Amniotic epithelial cell (primary cell): Measurements from ENCODE around the gene FBXO24.
A peak's percentile ranks its signal among the peaks of the same experiment; 100 is the strongest.
"Not testable (repeated sequence)": the region's sequence is repeated elsewhere in the genome, so short reads cannot be mapped to it uniquely, and the experiment has no call there.

Experiments
- DNase-seq: peaks from one replicate; pipeline ENCODE4 v3.0.0-alpha.2; 2010; ENCODE audit warnings: low read depth

FBXO24 gene

GRCh38 chr7:100559127-100559526, 27.0 kb upstream of the FBXO24 start:
- DNase-seq = no peak

DNA sequence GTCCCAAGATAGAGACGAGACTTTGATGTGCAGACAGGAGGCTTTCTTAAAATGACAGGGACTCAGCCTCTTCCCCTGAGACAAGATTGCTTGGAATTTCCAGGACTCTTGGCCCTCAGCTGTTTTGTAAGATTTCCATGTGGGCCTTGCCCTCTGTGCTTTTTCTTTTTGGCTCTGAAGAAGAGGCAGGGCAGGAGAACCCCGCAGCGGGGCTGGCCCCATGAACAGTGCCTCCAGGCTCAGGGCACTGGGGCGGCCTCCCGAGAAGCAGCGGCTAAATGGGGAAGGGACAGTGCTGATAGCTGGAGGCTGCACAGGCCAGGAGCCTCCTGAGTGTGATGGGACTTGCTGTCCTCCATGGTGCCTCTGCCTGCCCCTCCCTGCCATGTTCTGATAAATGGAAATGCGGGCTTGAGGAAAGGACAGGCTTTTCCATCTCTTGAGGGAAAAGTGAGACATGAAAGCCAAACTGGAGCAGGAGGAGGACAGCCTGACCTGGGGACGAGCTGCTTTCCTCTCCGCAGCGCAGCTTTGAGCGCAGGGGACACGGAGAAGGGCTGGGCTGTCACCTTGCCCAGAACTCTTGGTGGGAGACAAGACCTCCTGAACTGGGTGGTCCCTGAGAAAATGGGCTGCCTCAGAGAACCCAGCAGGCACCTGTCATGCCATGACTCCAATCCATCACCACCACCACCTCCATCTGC, 24.5 kb upstream of the FBXO24 start:
- DNase-seq = no peak

- DNase-seq = no peak
These were observed 23.7 kb upstream of the FBXO24 start for GRCh38 chr7:100562195-100563099.

DNA sequence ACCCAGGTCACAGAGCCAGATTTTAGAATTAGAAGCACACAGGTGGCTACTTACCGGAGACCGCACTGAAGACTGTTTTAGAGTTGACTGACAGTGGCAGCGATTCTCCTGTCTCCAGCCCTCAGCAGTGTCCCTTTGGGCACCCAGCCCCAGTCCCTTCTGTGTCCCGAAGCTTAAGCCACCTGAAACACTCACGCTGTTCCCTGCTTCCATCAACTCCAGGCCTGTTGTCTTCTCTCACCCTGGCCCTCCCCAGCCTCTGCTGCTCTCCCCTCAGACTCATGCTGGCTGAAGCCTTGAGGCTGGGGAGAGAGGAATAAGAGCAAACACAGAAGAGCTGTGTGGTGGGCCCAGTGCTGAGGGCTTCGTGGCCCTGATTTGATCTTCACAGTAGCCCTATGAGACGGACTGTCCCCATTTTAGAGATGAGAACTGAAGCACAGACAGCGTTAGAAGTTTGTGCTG, 23.0 kb upstream of the FBXO24 start:
- no peak for DNase-seq

DNA sequence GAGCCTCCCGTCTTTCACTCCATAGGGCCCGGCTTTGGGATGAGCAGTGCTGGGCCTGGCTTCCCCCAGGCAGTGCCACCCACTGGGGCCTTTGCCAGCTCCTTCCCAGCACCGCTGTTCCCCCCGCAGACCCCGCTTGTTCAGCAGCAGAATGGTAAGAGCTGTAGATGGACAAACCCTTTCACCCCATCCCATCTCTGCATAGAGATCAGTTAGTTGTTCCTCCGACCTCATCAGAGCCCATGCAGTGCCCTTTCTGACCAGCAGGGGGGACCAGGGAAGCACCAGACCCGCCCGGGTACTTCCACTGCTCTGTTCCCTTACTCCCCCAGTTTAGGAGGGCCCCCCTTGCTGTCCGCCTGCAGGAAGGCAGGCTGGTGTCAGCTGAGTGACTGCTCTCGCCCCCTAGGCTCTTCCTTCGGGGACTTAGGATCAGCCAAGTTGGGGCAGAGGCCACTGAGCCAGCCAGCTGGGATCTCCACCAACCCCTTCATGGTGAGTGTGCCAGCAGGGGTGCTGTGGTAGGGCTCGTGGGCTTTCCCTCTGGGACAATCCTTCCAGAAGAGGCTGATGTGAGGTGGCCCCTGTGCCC, 22.2 kb upstream of the FBXO24 start:
- peak; percentile 54 for DNase-seq

DNA sequence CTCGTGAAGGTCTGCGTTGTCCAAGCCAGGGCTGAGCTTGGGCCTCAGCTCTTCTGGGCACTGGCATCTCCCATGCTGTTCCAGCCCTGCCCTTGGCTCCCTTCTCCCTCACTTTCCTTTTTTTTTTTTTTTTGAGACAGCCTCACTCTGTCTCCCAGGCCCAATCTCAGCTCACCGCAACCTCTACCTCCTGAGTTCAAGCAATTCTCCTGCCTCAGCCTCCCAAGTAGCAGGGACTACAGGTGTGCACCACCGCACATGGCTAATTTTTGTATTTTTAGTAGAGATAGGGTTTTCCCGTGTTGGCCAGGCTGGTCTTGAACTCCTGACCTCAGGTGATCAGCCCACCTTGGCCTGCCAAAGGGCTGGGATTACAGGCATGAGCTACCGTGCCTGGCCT, 21.7 kb upstream of the FBXO24 start:
- DNase-seq = not testable (repeated sequence)

DNA sequence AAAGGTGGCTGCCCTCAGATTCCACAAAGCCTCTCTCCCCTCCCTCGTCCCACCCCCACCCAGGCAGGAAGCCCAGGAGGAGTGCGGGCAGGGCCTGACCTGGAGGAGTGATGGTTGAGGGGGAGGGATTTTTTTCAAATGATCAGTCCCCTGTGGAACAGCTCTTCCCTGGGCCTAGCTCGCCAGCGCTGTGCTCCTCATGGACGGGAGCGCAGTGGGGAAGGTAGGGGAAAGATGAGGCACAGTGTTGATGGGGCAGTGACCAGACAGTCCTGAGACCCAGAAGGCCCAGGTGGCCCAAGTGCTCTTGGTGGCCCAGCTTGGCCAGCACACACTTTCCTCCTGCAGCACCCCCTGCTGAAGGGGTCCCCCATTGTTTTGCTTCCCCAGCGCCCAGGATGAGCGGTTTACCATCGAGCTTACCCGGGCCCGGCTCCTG, 21.0 kb upstream of the FBXO24 start:
- no peak for DNase-seq

DNA sequence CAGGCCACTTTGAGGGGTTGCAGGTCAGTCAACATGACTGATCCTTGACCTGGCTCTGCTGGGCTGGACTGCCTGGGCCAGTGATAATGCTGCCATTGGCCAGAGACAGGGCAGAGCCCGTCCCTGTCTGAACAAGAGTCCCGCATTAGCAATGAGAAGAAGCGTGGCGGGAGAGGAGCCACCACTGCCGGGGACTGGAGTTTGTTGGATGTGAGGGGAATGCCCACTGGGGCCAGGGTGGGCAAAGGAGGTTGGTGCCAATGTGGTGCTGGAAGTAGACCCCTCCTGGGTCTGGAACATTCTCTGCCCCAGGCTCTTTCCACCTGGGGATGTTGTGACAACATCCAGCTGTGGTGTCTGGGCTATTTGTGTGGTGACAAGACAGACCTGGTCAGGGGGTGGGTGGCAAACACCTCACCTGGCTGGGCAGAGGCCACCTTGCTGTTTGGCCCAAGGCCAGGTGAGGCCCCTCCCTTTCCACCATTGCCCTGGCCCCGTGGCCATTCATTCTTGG, 20.1 kb upstream of the FBXO24 start:
- no peak for DNase-seq

DNA sequence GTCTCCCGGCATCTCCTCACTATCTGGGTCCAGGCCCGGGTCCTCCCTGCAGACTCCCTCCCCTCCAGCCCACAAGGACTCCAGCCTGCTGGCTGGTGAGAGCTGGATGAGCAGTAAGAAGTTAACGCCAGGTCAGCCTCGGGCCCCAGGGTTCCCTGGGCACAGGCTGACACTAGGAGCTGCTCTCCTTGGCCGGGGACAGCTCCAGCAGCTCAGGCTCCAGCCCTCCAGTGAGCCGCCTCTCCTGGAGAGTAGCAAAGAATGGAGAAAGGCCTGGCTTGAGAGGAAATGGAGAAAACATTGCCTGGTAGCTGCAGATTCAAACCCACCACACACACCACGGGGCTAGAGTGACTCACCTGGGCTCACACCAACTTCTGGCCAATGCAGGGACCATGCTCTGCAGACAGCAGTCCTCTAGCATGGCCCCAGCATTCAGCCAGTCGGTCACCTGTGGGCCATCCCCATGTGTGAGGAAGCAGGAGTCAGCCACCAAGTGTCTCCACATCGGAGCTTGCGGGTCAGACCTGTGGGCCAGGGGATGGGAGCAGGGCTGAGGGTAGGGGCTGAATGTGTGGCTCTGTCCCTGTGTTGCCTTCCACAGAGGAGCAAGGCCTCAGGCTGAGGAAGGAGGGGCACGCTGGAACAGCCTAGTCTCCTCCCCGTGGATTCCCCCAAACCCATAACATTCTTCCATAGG, 18.9 kb upstream of the FBXO24 start:
- no peak for DNase-seq

GRCh38 chr7:100567751-100568175, 18.4 kb upstream of the FBXO24 start:
- no peak for DNase-seq

GRCh38 chr7:100568176-100568895, 17.8 kb upstream of the FBXO24 start:
- no peak for DNase-seq

- no peak for DNase-seq
These were observed 17.0 kb upstream of the FBXO24 start for GRCh38 chr7:100568896-100569844.

GRCh38 chr7:100570954-100571828, 14.9 kb upstream of the FBXO24 start:
- peak; percentile 57 for DNase-seq

GRCh38 chr7:100571829-100572116, 14.4 kb upstream of the FBXO24 start:
- DNase-seq = no peak

- DNase-seq = no peak
These were observed 13.7 kb upstream of the FBXO24 start for GRCh38 chr7:100572281-100572948.

DNA sequence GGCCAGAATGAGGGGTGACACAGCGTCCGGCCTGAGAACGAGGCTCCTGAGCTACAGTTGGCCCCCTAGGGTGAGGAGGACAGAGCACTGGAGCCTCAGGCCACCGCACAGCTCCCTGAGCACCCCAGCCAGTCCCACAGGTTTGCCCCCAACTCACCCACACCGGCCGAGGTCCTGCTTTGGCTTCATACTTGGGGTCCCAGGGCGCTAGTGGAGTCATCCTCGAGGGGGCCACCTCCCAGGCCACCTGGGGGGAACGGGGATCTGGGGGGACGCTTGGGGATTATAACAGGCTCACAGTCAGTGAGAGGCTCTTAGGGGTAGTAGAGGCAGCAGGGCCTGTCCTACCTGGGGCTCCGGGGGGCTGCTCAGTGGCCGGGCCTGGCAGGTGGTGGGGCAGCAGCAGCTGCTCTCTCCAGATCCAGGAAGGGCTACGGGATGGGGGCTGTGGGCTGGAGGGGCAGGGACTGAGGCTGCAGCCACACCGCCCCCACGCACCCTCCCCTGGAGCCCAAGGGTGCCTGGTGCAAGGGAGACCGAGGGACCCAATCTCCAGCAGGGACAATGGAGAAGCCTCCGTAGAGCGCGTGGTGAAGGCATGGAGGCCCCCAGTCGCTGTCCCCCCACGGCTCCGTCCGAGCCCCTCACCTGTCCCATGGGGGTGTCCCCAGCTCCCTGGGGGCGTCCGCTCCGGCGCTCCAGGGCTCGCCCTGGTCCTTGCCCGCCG, 13.0 kb upstream of the FBXO24 start:
- no peak for DNase-seq

- no peak for DNase-seq
These were observed 12.3 kb upstream of the FBXO24 start, which contains the start of gene SAP25 for GRCh38 chr7:100573691-100574361. Gene SAP25 (minus strand): TSS chr7:100573900. CDS start chr7:100573742, 158 bp downstream.
